ENCODE data around the gene NOX3. TPM values are rescaled to one million over a fixed set of nuclear protein-coding genes. Genes with fewer than 3 reads are reported as not detected.

NOX3 gene
- total and polyA plus RNA-seq, 2 donors (not counting 3 experiments of a cell fraction or from before 2014, with no cell fraction given) = not detected

DNA sequence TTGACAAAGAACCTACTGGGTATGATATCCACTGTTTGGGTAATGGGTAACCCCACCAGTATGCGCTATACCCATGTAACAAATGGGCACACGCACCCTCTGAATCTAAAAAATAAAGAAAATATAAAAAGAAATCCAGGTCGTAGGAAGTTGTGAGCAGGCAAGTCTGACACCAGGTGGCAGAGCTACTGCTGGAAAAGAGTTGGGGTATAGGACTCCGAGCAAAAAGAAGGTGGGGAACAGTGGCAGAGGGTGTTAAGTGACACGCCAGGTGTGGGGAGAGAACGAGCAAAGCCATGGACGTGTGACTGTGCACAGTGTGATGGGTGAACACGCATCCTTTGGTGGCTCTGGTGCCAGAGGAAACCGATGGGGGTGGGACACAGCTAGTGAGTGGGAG, 46.7 kb downstream of the NOX3 start:
- Histone ChIP-seq H3K27ac (ENCODE audit: insufficient read depth, low read depth, low read length) (no peak overlapping the region), H2AFZ (ENCODE audit: low read depth, low read length) (no peak overlapping the region), H3K4me1 (ENCODE audit: control insufficient read depth, extremely low read depth, insufficient read depth, low read length) (no peaks in the 10 kb centered on the region), H3K9ac (replicated peaks; ENCODE audit: extremely low read depth, insufficient read depth, low read length) (no peak overlapping the region), H3K9me1 (replicated peaks; ENCODE audit: control insufficient read depth, extremely low read depth, insufficient read depth, low read length) (no peaks in the 10 kb centered on the region), H3K36me3 (ENCODE audit: control insufficient read depth in 2 of 2, extremely low read depth in 1 of 2, insufficient read depth in 2 of 2, low read length in 2 of 2) (no peaks in the 10 kb centered on the region), H3K27me3 (ENCODE audit: control insufficient read depth in 2 of 2, insufficient read depth in 2 of 2, low read length in 2 of 2) (no peaks in the 10 kb centered on the region), H4K20me1 (replicated peaks; ENCODE audit: control insufficient read depth, extremely low read depth, insufficient read depth, low read length) (no peaks in the 10 kb centered on the region), H3K79me2 (ENCODE audit: control insufficient read depth, insufficient read depth, low read length) (no peaks in the 10 kb centered on the region), H3K9me3 (replicated peaks; ENCODE audit: control insufficient read depth, insufficient read depth, low read length) (no peaks in the 10 kb centered on the region), H3K4me3 (replicated peaks in 1 of 3; ENCODE audit: insufficient read depth in 1 of 3, low read depth in 1 of 3, low read length in 3 of 3) (no peak overlapping the region), H3K4me2 (ENCODE audit: insufficient read depth, low read length) (no peak overlapping the region)
- dilution Hi-C loops (cut with MboI; ENCODE audit: extremely low pct_ligation_motif_present, low sequenced_read_pairs) = no loop called here
- ChIA-PET CTCF (interaction anchor here (0.6 to 2.8 kb wide), 5 partner anchors 10 to 120 kb away, joined by 3 to 8 read pairs (median 6); no protein-coding TSS in a partner anchor), POLR2A (no interaction called here)
- intact Hi-C loops (cut with micrococcal nuclease) = no loop called here
- no TSS peak for BruUV-seq (replicated peaks)
- TF ChIP-seq GATA2 (IDR thresholded peaks at IDR 0.05; ENCODE audit: insufficient read depth, insufficient read length, low read depth, low read length) (no peak), POLR2A (IDR thresholded peaks at IDR 0.05; ENCODE audit: low read depth, low read length) (no peak), JUN (IDR thresholded peaks at IDR 0.05; ENCODE audit: borderline replicate concordance, insufficient read depth, insufficient read length, low read depth) (no peak), FOS (IDR thresholded peaks at IDR 0.05; ENCODE audit: borderline replicate concordance, insufficient read depth, low read length) (no peak), EZH2 (IDR thresholded peaks at IDR 0.05; ENCODE audit: borderline replicate concordance, low read depth, low read length, severe bottlenecking) (no peak), POLR2AphosphoS5 (IDR thresholded peaks at IDR 0.05; ENCODE audit: insufficient read depth, low read depth, low read length) (no peak), MYC (IDR thresholded peaks at IDR 0.05; ENCODE audit: low read depth, low read length) (no peak)
- TF ChIP-seq, protein P1, sequence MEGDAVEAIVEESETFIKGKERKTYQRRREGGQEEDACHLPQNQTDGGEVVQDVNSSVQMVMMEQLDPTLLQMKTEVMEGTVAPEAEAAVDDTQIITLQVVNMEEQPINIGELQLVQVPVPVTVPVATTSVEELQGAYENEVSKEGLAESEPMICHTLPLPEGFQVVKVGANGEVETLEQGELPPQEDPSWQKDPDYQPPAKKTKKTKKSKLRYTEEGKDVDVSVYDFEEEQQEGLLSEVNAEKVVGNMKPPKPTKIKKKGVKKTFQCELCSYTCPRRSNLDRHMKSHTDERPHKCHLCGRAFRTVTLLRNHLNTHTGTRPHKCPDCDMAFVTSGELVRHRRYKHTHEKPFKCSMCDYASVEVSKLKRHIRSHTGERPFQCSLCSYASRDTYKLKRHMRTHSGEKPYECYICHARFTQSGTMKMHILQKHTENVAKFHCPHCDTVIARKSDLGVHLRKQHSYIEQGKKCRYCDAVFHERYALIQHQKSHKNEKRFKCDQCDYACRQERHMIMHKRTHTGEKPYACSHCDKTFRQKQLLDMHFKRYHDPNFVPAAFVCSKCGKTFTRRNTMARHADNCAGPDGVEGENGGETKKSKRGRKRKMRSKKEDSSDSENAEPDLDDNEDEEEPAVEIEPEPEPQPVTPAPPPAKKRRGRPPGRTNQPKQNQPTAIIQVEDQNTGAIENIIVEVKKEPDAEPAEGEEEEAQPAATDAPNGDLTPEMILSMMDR (IDR thresholded peaks at IDR 0.05; ENCODE audit: extremely low read depth in 1 of 2, insufficient read depth in 1 of 2, low read depth in 1 of 2, low read length in 2 of 2) = no peak
- TF ChIP-seq, protein P2, sequence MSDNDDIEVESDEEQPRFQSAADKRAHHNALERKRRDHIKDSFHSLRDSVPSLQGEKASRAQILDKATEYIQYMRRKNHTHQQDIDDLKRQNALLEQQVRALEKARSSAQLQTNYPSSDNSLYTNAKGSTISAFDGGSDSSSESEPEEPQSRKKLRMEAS (IDR thresholded peaks at IDR 0.05; ENCODE audit: insufficient read depth, insufficient read length) = no peak
- DNase-seq (ENCODE audit: low read depth, low spot score) (no peak), FAIRE-seq (no peak)

Measured in endothelial cell of umbilical vein (primary cell).